ENCODE measurements around the gene HDAC11.
A peak's percentile ranks its signal among the peaks of the same experiment; 100 is the strongest.

Gene HDAC11

DNA sequence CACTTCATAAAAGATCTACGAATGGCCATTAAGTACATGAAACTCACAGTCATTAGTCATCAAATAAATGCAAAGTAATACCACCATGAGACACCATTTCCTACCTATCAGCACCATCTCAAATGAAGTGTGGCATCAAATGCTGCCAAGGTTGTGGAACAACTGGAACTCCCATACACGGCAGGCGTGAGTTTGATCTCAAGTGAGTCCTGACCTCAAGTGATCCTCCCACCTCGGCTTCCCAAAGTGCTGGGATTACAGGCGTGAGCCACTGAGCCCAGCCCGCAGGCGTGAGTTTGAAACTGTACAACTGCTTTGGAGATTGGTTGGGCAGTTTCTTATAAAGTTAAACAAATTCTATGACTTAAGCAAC, 28.8 kb upstream of the HDAC11 start:
- no peaks in the 10 kb centered on the region for H3K36me3 ChIP-seq
- peak overlapping the region; percentile 62 for H3K4me3 ChIP-seq (ENCODE audit: low read depth, low read length)
- H3K27me3 ChIP-seq, result no peaks in the 10 kb centered on the region
- DNase-seq, result no peak
- no peaks in the 10 kb centered on the region for H3K4me1 ChIP-seq
- no peaks in the 10 kb centered on the region for H3K9me3 ChIP-seq
- TF ChIP-seq, protein P1, sequence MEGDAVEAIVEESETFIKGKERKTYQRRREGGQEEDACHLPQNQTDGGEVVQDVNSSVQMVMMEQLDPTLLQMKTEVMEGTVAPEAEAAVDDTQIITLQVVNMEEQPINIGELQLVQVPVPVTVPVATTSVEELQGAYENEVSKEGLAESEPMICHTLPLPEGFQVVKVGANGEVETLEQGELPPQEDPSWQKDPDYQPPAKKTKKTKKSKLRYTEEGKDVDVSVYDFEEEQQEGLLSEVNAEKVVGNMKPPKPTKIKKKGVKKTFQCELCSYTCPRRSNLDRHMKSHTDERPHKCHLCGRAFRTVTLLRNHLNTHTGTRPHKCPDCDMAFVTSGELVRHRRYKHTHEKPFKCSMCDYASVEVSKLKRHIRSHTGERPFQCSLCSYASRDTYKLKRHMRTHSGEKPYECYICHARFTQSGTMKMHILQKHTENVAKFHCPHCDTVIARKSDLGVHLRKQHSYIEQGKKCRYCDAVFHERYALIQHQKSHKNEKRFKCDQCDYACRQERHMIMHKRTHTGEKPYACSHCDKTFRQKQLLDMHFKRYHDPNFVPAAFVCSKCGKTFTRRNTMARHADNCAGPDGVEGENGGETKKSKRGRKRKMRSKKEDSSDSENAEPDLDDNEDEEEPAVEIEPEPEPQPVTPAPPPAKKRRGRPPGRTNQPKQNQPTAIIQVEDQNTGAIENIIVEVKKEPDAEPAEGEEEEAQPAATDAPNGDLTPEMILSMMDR (IDR thresholded peaks at IDR 0.05; ENCODE audit: low read depth, low read length), result no peak

DNA sequence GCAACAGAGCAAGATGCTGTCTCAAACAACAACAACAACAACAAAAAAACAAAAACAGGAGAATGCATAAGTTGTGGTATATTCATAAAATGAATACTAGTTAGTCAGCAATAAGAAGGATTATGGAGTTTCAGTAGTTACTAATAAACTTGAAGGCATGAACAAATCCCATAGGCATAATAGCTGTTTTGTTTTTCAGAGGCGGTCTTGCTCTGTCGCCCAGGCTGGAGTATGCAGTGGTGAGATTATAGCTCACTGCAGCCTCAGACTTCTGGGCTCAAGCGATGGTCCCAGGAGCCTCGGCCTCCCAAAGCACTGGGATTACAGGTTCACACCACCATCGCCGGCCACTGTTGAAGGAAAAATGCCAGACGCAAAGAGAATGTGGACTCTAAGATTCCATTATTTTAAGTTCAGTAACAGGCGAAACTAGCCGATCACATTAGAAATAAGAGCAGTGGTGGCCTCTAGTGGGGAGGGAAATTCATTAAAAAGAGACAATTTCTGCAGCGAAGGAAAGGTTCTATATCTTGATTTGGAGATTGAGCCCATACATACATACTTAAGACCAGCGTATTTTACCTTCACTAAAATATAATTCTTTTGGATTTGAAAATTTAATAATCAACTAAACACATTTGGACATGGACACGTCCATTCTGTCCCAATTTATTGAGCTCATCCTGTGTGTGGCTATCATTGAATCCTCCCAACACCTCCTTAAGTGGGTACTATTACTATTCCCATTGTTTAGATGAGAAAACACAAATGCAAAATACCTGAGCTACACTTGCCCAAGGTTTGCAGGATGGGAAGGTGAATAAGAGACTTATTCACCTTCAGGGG, 27.4 kb upstream of the HDAC11 start:
- Histone ChIP-seq H3K4me1 (no peaks in the 10 kb centered on the region), H3K9me3 (no peaks in the 10 kb centered on the region), H3K4me3 (ENCODE audit: low read depth, low read length) (peak overlapping the region; percentile 62), H3K27me3 (no peaks in the 10 kb centered on the region), H3K36me3 (no peaks in the 10 kb centered on the region)
- TF ChIP-seq, protein P1 (IDR thresholded peaks at IDR 0.05; ENCODE audit: low read depth, low read length), result peak; percentile 51
- DNase-seq, result peak; percentile 16

DNA sequence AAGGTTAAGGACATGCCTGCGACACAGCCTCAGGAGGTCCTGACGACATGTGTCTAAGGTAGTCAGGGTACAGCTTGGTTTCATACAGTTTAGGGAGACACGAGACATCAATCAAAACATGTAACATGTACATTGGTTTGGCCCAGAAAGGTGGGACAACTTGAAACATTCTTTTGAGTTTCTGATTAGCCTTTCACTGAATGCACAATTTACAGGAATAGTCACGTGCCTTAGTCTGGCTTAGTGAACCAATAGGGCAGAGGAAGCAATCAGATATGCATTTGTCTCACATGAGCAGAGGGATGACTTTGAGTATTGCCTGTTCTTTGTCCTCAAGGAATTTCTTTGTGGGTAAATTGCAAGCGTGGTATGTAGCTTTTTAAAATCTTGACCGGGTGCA, 24.5 kb upstream of the HDAC11 start:
- Histone ChIP-seq H3K4me3 (ENCODE audit: low read depth, low read length) (no peak overlapping the region), H3K4me1 (no peaks in the 10 kb centered on the region), H3K9me3 (no peaks in the 10 kb centered on the region), H3K27me3 (no peaks in the 10 kb centered on the region), H3K36me3 (no peaks in the 10 kb centered on the region)
- no peak for DNase-seq
- TF ChIP-seq, protein P1 (IDR thresholded peaks at IDR 0.05; ENCODE audit: low read depth, low read length), result no peak

DNA sequence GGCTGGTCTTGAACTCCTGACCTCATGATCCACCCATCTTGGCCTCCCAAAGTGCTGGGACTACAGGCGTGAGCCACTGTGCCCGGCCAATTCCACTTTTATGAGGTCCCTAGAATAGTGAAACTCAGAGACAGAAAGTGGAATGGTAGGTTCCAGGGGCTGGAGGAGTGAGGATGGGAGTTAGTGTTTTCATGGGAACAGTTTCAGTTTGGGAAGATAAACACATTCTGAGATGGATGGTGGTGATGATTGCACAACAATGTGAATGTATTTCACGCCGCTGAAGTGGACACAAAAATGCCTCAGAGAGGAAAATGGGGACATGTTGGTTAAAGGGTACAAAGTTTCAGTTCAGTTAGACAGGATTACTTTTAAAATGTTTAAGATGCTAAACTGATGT, 22.5 kb upstream of the HDAC11 start:
- H3K4me3 ChIP-seq (ENCODE audit: low read depth, low read length), result no peak overlapping the region
- no peaks in the 10 kb centered on the region for H3K4me1 ChIP-seq
- no peak for DNase-seq
- H3K9me3 ChIP-seq, result no peaks in the 10 kb centered on the region
- no peaks in the 10 kb centered on the region for H3K36me3 ChIP-seq
- TF ChIP-seq, protein P1 (IDR thresholded peaks at IDR 0.05; ENCODE audit: low read depth, low read length), result no peak
- no peaks in the 10 kb centered on the region for H3K27me3 ChIP-seq

DNA sequence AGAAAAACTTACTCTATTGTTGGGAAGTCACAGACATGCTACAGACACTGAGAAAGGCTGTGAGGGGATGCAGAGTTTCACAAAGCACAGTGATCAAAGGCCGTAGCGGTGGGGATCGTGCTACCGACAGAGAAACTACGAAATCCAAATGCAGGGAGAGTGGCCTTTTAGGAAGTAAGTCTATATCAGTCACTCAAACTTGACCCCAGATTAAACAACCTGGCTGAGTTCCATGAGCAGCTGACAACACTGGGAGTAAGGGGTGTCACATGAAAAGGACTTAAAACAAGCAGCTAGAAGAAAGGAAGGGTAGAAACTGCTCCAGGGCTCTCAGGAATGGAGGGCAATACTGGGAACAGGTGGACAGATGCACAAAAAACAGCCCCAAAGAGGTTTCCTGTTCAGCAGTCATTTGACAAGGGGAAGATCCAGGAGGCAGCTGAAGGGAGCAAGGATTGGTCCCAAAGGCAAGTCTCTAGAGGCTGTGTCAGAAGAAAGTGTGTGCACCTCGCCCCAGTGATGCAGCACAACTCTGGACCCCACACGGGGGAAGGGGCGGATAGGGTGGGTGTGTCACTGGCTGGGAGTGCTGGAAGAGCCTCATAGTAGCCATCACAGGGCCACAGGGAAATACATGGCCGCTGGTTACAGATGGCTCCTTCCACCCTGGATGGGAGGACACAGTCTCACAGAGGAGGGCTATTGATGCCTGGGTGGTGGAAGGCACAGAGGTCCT, 20.3 kb upstream of the HDAC11 start:
- Histone ChIP-seq H3K9me3 (no peaks in the 10 kb centered on the region), H3K4me3 (ENCODE audit: low read depth, low read length) (no peak overlapping the region), H3K4me1 (no peaks in the 10 kb centered on the region), H3K27me3 (no peaks in the 10 kb centered on the region), H3K36me3 (no peaks in the 10 kb centered on the region)
- TF ChIP-seq, protein P1 (IDR thresholded peaks at IDR 0.05; ENCODE audit: low read depth, low read length), result no peak
- no peak for DNase-seq

DNA sequence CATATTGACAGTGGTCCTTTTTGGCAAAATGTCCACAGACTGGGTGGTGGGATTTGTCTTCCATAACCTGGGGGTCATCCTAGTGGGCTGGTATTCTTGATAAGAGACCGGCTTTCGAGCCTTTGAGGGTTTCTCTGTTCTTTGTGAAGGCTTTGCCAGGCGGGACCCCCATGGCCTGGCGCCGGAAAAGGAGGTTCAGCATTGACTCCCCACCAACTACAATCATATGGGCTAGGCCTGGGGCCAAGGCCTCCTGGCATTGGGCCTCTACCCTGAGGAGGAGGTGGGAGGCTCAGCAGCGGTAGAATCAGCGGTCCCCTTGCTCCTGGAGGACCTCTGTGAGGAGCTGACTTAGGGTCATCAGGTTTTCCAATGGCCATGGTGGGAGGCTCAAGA, 19.8 kb upstream of the HDAC11 start:
- TF ChIP-seq, protein P1 (IDR thresholded peaks at IDR 0.05; ENCODE audit: low read depth, low read length), result no peak
- Histone ChIP-seq H3K4me1 (no peaks in the 10 kb centered on the region), H3K27me3 (no peaks in the 10 kb centered on the region), H3K36me3 (no peaks in the 10 kb centered on the region), H3K4me3 (ENCODE audit: low read depth, low read length) (no peak overlapping the region), H3K9me3 (no peaks in the 10 kb centered on the region)
- DNase-seq, result no peak

Measured in BE2C (cell line).